Type B pancreatic cell (in vitro differentiated cells): ENCODE data around the gene SLC6A13. TPM values are rescaled to one million over a fixed set of nuclear protein-coding genes. Genes with fewer than 3 reads are reported as not detected.

Experiments
- DNase-seq: peaks from one replicate; pipeline ENCODE4 v3.0.0; 2021; ENCODE audit warnings: mixed read lengths; ENCODE audit not compliant: unreplicated experiment; ENCODE audit errors: extremely low spot score
- H3K27ac Mint-ChIP-seq: 2 replicates; pipeline ENCODE4 v1.8.0; 2021; ENCODE audit warnings: mild to moderate bottlenecking, mixed read lengths
- H3K27me3 Mint-ChIP-seq: 2 replicates; pipeline ENCODE4 v1.8.0; 2021; ENCODE audit warnings: mixed read lengths
- H3K36me3 Mint-ChIP-seq: 2 replicates; pipeline ENCODE4 v1.8.0; 2021; ENCODE audit warnings: mixed read lengths
- H3K4me1 Mint-ChIP-seq: one replicate; pipeline ENCODE4 v1.8.0; 2021; ENCODE audit warnings: mixed read lengths; ENCODE audit not compliant: unreplicated experiment
- H3K4me3 Mint-ChIP-seq: 2 replicates; pipeline ENCODE4 v1.8.0; 2021; ENCODE audit warnings: mild to moderate bottlenecking, mixed read lengths
- H3K9me3 Mint-ChIP-seq: 2 replicates; pipeline ENCODE4 v1.8.0; 2021; ENCODE audit warnings: mixed read lengths
- CTCF ChIP-seq: fragments of 200-600 bp; sonication (generic); conservative IDR thresholded peaks from 2 replicates; pipeline ENCODE4 v1.5.0; 2021; ENCODE audit warnings: antibody characterized with exemption, mild to moderate bottlenecking
- total RNA-seq: library from RNA; stranded (reverse); gene quantifications from 2 replicates; pipeline ENCODE4 v1.2.1, GENCODE V29; 2021; ENCODE audit warnings: low replicate concordance

Gene SLC6A13
- total RNA-seq, 1 donor from 2014 or later: 7.0 TPM

- DNase-seq: no peak
Observed at GRCh38 chr12:202081-202731, 60.4 kb downstream of the SLC6A13 start.

DNA sequence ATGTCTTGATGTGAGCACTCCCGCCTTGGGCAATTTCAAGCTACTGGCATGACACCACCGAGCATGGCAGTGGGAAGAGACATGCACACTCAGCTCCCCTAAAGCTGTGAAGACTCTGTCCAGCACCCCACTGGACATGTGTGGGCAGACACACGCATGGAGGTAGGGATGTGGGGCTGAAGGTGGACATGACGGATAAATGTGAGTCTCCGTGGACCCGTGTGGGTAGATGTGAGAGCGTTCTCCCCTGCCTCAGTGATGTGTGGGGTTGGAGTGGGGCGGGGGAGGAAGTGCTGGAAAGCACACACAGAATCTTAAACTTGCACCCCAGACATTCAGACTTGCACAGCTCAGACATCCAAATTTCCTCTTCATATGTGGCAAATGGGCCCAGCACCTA is 61.3 kb downstream of the SLC6A13 start:
- no peak for DNase-seq
- H3K9me3 Mint-ChIP-seq: no peaks in the 10 kb centered on the region
- H3K36me3 Mint-ChIP-seq: peaks cover 19% of the 10 kb centered on the region
- peaks cover 4% of the 10 kb centered on the region for H3K4me1 Mint-ChIP-seq
- peak overlapping the region; percentile 11 for H3K4me3 Mint-ChIP-seq
- H3K27me3 Mint-ChIP-seq: peaks cover 77% of the 10 kb centered on the region
- no peak overlapping the region for H3K27ac Mint-ChIP-seq
- TF ChIP-seq CTCF: no peak

More at GRCh38 chr12:202081-202731, 60.4 kb downstream of the SLC6A13 start:
- Mint-ChIP-seq H3K36me3 (peaks cover 17% of the 10 kb centered on the region), H3K27ac (peak overlapping the region; percentile 22), H3K9me3 (no peaks in the 10 kb centered on the region), H3K4me1 (peaks cover 4% of the 10 kb centered on the region), H3K4me3 (peak overlapping the region; percentile 84), H3K27me3 (peaks cover 75% of the 10 kb centered on the region)
- TF ChIP-seq CTCF: no peak

DNA sequence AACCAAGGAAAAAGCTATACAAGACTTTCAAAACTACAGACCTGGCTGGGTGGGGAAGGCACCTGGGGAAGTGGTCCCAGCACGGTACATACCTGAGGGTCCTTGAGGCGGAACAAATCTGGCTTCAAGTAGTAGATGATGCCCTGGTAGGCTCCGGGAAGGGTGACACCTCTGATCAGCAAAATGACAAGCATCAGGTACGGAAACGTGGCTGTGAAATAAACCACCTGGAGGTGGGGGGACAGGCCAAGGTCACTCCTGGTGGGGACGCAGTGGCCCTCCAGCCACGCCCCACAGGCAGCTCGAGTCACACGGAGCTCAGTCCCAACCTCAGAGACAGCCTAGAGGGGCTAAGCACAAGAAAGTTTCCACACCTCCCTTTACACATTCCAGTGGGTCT is 63.9 kb downstream of the SLC6A13 start:
- no peak for TF ChIP-seq CTCF
- H3K4me3 Mint-ChIP-seq: no peak overlapping the region
- peaks cover 70% of the 10 kb centered on the region for H3K27me3 Mint-ChIP-seq

DNA sequence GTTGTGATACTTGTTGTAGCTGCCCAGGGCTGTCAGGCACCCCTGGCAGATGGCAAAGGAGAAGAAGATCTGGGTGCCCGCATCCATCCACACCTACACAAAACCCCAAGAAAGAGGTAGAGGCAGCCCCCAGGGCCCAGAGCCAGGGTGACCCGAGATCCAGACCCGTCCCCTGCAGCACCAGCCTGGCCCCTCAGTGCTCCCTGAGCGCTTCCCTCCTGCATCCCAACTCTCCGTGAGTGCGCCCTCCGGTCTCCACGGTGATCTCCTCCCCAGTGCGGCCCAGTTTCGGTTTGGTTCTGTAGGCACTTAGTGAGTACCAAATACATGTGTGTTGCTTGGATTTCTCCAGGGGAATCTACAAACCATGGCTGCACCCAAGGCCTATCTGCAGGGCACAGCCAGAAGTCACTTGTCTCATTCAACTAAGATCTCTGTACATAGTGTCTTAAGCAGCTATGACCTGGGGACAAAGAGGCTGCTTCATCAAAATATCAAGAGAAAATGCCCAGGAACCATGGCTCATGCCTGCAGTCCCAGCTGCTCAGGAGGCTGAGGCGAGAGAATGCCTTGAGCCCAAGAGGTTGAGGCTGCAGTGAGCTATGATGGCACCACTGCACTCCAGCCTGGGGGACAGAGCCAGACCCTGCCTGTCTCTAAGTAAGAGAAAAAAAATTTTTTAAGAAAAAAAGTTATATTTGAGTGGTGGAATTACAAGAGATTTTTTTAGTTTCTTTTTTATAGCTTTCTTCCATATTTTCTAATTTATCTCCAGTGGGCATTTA is 64.5 kb downstream of the SLC6A13 start:
- H3K9me3 Mint-ChIP-seq: no peaks in the 10 kb centered on the region
- DNase-seq: no peak
- no peak for TF ChIP-seq CTCF
- H3K4me1 Mint-ChIP-seq: peaks cover 4% of the 10 kb centered on the region
- H3K27me3 Mint-ChIP-seq: peaks cover 74% of the 10 kb centered on the region
- no peak overlapping the region for H3K27ac Mint-ChIP-seq
- H3K36me3 Mint-ChIP-seq: peaks cover 19% of the 10 kb centered on the region
- H3K4me3 Mint-ChIP-seq: no peak overlapping the region

More for the DNA sequence above, 63.9 kb downstream of the SLC6A13 start:
- Mint-ChIP-seq H3K9me3 (no peaks in the 10 kb centered on the region), H3K4me1 (peaks cover 4% of the 10 kb centered on the region), H3K36me3 (peaks cover 19% of the 10 kb centered on the region), H3K27ac (no peak overlapping the region)
- DNase-seq: no peak

- H3K27me3 Mint-ChIP-seq: peaks cover 76% of the 10 kb centered on the region
- no peaks in the 10 kb centered on the region for H3K9me3 Mint-ChIP-seq
- no peak overlapping the region for H3K4me3 Mint-ChIP-seq
- no peak for DNase-seq
- H3K36me3 Mint-ChIP-seq: peaks cover 15% of the 10 kb centered on the region
- H3K27ac Mint-ChIP-seq: no peak overlapping the region
- no peak for TF ChIP-seq CTCF
- H3K4me1 Mint-ChIP-seq: no peaks in the 10 kb centered on the region
Observed at GRCh38 chr12:197347-197746, 65.3 kb downstream of the SLC6A13 start.
